GM12875 (cell line): ENCODE data around the gene CCNB2.

Experiments used
- H3K4me3 ChIP-seq: one replicate; pipeline ENCODE4 v1.5.1; 2011; ENCODE audit warnings: low read depth, low read length, control low read depth
- CTCF ChIP-seq: IDR thresholded peaks from 2 replicates; pipeline ENCODE4 v1.5.1; 2011; ENCODE audit warnings: low read depth, mild to moderate bottlenecking, control low read depth, inconsistent platforms, low read length, moderate library complexity, borderline replicate concordance; ENCODE audit not compliant: insufficient read depth

CCNB2 gene

GRCh38 chr15:59147666-59148065 is 42.7 kb downstream of the CCNB2 start:
- H3K4me3 ChIP-seq = no peak overlapping the region
- TF ChIP-seq CTCF = no peak

- no peak overlapping the region for H3K4me3 ChIP-seq
- TF ChIP-seq CTCF = no peak
Measured at GRCh38 chr15:59148153-59148833, 43.3 kb downstream of the CCNB2 start.

- no peak for TF ChIP-seq CTCF
- H3K4me3 ChIP-seq = no peak overlapping the region
Measured at GRCh38 chr15:59150185-59150584, 45.2 kb downstream of the CCNB2 start.

- no peak for TF ChIP-seq CTCF
- no peak overlapping the region for H3K4me3 ChIP-seq
Measured at GRCh38 chr15:59152694-59153450, 47.9 kb downstream of the CCNB2 start.

- TF ChIP-seq CTCF = no peak
- no peak overlapping the region for H3K4me3 ChIP-seq
Measured at GRCh38 chr15:59153466-59153865, 48.5 kb downstream of the CCNB2 start.

GRCh38 chr15:59154243-59154642 is 49.3 kb downstream of the CCNB2 start:
- TF ChIP-seq CTCF = no peak
- no peak overlapping the region for H3K4me3 ChIP-seq

- TF ChIP-seq CTCF = no peak
- no peak overlapping the region for H3K4me3 ChIP-seq
Measured at GRCh38 chr15:59155431-59155830, 50.5 kb downstream of the CCNB2 start.
